NCI-H82 treated with DMSO at 0.1 percent for 48 hours (cell line): ENCODE data around the gene MMP19.
"Not testable (repeated sequence)": the region's sequence is repeated elsewhere in the genome, so short reads cannot be mapped to it uniquely, and the experiment has no call there.

Experiments used
- DNase-seq: peaks from one replicate; lab custom pipeline; 2025; ENCODE audit not compliant: unreplicated experiment; lab: John Stamatoyannopoulos, UW

The MMP19 gene

GRCh38 chr12:55845361-55845760 is 2.6 kb upstream of the MMP19 start:
- DNase-seq = no peak

- no peak for DNase-seq
These were observed 2.2 kb upstream of the MMP19 start for GRCh38 chr12:55844961-55845360.

GRCh38 chr12:55843431-55843830 is 695 bp upstream of the MMP19 start:
- DNase-seq = no peak

- no peak for DNase-seq
These were observed 2.0 kb downstream of the MMP19 start for GRCh38 chr12:55840581-55841351.

- no peak for DNase-seq
These were observed 3.2 kb downstream of the MMP19 start for GRCh38 chr12:55839345-55840140.

GRCh38 chr12:55838361-55838760 is 4.4 kb downstream of the MMP19 start:
- DNase-seq = no peak

GRCh38 chr12:55834400-55834799 is 8.3 kb downstream of the MMP19 start:
- DNase-seq = not testable (repeated sequence)

- no peak for DNase-seq
These were observed 9.7 kb downstream of the MMP19 start for GRCh38 chr12:55833056-55833455.

- no peak for DNase-seq
These were observed 11.3 kb downstream of the MMP19 start for GRCh38 chr12:55831447-55831815.

GRCh38 chr12:55830601-55831446 is 11.9 kb downstream of the MMP19 start:
- DNase-seq = peak; percentile 9

GRCh38 chr12:55829967-55830600 is 12.7 kb downstream of the MMP19 start:
- DNase-seq = no peak

GRCh38 chr12:55828357-55828756 is 14.4 kb downstream of the MMP19 start:
- no peak for DNase-seq

- no peak for DNase-seq
These were observed 14.9 kb downstream of the MMP19 start for GRCh38 chr12:55827806-55828205.

GRCh38 chr12:55824726-55825125 is 18.0 kb downstream of the MMP19 start:
- no peak for DNase-seq

GRCh38 chr12:55823419-55823818 is 19.3 kb downstream of the MMP19 start:
- DNase-seq = no peak

GRCh38 chr12:55822228-55822627 is 20.5 kb downstream of the MMP19 start:
- no peak for DNase-seq

- DNase-seq = no peak
These were observed 22.1 kb downstream of the MMP19 start for GRCh38 chr12:55820679-55821078.

- DNase-seq = no peak
These were observed 23.9 kb downstream of the MMP19 start for GRCh38 chr12:55818886-55819285.

- no peak for DNase-seq
These were observed 24.5 kb downstream of the MMP19 start for GRCh38 chr12:55818140-55818728.

GRCh38 chr12:55817345-55818139 is 25.2 kb downstream of the MMP19 start, which contains the start of the genes ORMDL2 and SARNP:
ORMDL2 (plus strand) TSS chr12:55818041; CDS start chr12:55819000, 959 bp downstream.
SARNP (minus strand) TSS chr12:55817724; CDS start chr12:55817701, 23 bp downstream.
- DNase-seq = peak; percentile 99
